ENCODE data around the gene COQ8A.

COQ8A gene

DNA sequence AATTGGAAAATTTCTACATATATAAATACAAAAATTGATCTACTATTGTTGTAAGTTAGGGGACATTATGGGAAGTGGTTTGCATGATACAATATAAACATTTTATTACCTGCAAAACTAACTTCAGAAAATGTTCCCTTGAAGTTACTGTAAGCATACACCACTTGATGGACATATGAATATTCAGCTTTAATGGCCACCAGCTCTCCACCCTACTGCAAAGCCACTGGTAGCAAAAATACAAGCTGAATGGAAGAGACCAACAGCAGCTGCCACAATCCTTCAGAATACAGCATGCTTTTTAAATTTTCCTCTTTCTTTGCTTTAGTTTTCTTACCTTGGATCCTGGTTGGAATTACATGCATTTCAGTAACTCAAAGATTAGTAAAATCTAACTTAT is 69.8 kb downstream of the COQ8A start:
- DNase-seq (ENCODE audit: low read depth in 2 of 2) = no peak

GRCh38 chr1:227010645-227011044 is 70.6 kb downstream of the COQ8A start:
- DNase-seq (ENCODE audit: low read depth in 2 of 2) = no peak

GRCh38 chr1:227016990-227017389 is 76.9 kb downstream of the COQ8A start:
- no peak for DNase-seq (ENCODE audit: low read depth in 2 of 2)

- DNase-seq (ENCODE audit: low read depth in 2 of 2) = no peak
Observed at GRCh38 chr1:227032396-227032795, 92.3 kb downstream of the COQ8A start.

DNA sequence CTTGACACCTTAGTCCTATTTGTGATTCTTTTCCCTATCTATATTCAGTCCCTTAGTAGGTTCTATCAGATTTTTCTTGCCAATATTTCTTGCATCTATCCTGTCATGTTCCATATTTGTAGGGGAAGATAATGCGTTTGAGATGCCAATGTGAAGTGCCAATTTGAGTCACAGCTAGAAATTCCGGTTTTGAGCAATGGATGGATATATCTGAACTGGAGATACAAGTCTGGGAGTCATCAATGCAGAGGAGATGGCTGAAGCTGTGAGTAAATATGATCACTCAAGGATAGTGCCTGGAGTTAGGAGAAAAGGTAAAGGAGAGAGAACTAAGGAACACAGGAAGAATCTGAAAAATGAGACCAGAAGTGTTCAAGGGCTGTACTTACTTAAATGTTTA is 93.8 kb downstream of the COQ8A start:
- no peak for DNase-seq (ENCODE audit: low read depth in 2 of 2)

DNA sequence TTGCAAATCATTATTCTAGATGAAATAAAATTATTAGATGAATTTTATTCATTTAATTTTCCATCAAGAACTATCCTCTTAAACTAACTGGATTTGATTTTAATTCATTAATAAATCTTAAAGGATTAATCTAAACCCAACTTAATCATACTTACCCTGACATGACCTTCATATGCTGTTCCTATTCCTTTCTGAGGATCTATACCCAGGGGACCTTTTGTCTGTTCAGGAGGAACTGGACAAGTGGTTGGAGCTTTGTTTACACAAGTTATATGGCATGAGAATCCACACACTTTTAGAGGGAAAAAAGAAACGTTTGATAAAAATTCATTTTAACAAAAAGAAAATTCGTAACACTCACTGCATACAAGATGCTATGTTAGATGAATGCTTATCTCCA is 95.2 kb downstream of the COQ8A start:
- DNase-seq (ENCODE audit: low read depth in 2 of 2) = no peak

DNA sequence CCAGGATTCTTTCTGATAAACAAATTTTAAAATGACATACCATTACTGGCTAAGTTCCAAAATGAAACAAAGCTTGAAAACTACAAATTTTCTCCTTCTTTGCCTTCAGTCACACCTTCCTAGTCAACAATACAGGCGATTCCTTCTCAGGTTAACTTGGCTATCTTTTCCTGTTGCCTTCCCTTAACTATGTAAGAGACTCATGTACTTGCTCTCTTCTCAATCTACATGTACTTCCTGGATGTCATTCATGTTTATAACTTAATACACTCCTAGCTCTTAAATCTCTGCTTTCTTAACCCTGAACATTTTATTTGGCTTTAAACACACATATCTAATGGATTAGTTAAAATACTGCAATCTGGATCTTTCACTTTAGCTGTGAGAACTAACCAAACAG is 97.0 kb downstream of the COQ8A start:
- DNase-seq (ENCODE audit: low read depth in 2 of 2) = no peak

Measured in fibroblast of skin of left biceps (primary cell).